B cell (primary cell): ENCODE results near the gene PLEKHH2.
"Not testable (repeated sequence)": the region's sequence is repeated elsewhere in the genome, so short reads cannot be mapped to it uniquely, and the experiment has no call there.

ENCODE experiments used
- CTCF ChIP-seq: fragments of 200-600 bp; IDR thresholded peaks from one replicate; pipeline ENCODE4 v1.8.0; 2022; ENCODE audit warnings: antibody characterized with exemption, mild to moderate bottlenecking
- EZH2 ChIP-seq: IDR thresholded peaks from 2 replicates; pipeline ENCODE4 v1.6.1; 2012; ENCODE audit warnings: borderline replicate concordance, low read depth, mild to moderate bottlenecking, moderate library complexity, low read length; ENCODE audit not compliant: insufficient read depth, poor library complexity, severe bottlenecking

DNA sequence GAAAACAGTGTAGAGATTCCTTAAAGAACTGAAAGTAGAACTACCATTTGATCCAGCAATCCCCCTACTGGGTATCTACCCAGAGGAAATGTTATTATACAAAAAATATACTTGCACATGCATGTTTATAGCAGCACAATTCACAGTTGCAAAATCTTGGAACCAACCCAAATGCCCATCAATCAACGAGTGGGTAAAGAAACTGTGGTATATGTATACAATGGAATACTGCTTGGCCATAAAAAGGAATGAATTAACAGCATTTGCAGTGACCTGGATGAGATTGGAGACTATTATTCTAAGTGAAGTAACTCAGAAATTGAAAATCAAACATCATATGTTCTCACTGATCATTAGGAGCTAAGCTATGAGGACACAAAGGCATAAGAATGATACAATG lies 36.5 kb upstream of the PLEKHH2 start:
- not testable (repeated sequence) for TF ChIP-seq CTCF, EZH2
